Spleen (tissue), 7 donors: Measurements from ENCODE around the gene COQ9.

Source experiments
- POLR2A ChIP-seq, 3 donors: fragments of 450-650 bp; IDR thresholded peaks; one replicate each; pipeline ENCODE4 v1.5.1; 2017; ENCODE audit warnings: antibody characterized with exemption in 3 of 3, mild to moderate bottlenecking in 1 of 3
- POLR2AphosphoS5 ChIP-seq, 3 donors: sonication (generic); formaldehyde crosslinking; IDR thresholded peaks; one replicate each; pipeline ENCODE4 v1.5.1; 2017; ENCODE audit warnings: antibody characterized with exemption in 3 of 3
- TF ChIP-seq, protein P1 (sequence below), 11 experiments: fragments of 200-600 bp in 7 of 11; fragments of 450-650 bp in 4 of 11; sonication (generic) in 4 of 11; IDR thresholded peaks in 8 of 11; conservative IDR thresholded peaks in 3 of 11; 1 replicate in 7 of 11; 2 replicates in 4 of 11; pipeline versions ENCODE4 v1.4.0 to v1.8.0; 2016 to 2021; ENCODE audit warnings: antibody characterized with exemption in 11 of 11, inconsistent platforms in 4 of 11, mild to moderate bottlenecking in 1 of 11
- donor health status: DM: no; HTN: no; CAD: no; lungs with moderate emphysema.
- donor health status: DM: no; HTN: no; CAD: no.
- donor health status: DM: no; HTN: no; CAD: no.

DNA sequence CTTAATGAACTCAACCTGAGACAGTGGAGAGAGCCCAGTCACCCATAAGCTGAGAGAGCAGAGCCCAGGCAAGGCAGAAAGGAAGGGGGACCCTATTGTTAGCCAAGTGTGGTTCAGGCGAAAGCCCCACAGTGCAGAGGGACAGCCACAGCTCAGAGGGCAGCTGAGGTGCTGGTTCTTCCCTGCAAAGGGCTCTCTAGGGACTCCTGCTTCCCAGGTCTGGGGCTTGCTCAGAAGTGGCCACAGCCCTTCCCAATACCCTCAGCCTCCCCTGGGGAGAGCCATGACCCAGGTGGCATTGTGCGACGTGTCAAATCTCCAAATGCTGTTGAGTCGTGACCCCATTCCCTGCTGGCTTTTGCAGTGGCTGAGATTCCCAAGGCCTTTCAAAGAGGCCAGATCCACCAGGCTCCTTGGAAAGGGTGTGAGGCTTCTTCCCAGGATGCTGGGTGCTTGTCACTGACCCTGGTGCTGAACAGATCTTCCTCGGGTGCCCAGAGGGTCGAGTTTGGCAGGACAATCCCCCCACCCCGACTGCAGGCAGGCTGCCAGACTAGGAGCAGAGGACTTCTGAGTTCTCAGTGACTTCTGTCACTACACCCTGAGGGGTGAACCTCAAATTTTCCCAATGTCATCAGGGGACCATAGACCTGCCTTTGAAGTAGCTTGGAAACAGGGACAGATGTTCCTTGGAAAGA, 45.2 kb upstream of the COQ9 start:
- TF ChIP-seq POLR2AphosphoS5 (IDR thresholded peaks at IDR 0.05) (no peak), POLR2A (IDR thresholded peaks at IDR 0.05) (no peak)
- TF ChIP-seq, protein P1, sequence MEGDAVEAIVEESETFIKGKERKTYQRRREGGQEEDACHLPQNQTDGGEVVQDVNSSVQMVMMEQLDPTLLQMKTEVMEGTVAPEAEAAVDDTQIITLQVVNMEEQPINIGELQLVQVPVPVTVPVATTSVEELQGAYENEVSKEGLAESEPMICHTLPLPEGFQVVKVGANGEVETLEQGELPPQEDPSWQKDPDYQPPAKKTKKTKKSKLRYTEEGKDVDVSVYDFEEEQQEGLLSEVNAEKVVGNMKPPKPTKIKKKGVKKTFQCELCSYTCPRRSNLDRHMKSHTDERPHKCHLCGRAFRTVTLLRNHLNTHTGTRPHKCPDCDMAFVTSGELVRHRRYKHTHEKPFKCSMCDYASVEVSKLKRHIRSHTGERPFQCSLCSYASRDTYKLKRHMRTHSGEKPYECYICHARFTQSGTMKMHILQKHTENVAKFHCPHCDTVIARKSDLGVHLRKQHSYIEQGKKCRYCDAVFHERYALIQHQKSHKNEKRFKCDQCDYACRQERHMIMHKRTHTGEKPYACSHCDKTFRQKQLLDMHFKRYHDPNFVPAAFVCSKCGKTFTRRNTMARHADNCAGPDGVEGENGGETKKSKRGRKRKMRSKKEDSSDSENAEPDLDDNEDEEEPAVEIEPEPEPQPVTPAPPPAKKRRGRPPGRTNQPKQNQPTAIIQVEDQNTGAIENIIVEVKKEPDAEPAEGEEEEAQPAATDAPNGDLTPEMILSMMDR (IDR thresholded peaks at IDR 0.05 in 8 of 11, conservative IDR thresholded peaks at IDR 0.05 in 3 of 11): no peak
